ENCODE data around the gene FDX2.
"Not testable (repeated sequence)": the region's sequence is repeated elsewhere in the genome, so short reads cannot be mapped to it uniquely, and the experiment has no call there.

Gene FDX2

DNA sequence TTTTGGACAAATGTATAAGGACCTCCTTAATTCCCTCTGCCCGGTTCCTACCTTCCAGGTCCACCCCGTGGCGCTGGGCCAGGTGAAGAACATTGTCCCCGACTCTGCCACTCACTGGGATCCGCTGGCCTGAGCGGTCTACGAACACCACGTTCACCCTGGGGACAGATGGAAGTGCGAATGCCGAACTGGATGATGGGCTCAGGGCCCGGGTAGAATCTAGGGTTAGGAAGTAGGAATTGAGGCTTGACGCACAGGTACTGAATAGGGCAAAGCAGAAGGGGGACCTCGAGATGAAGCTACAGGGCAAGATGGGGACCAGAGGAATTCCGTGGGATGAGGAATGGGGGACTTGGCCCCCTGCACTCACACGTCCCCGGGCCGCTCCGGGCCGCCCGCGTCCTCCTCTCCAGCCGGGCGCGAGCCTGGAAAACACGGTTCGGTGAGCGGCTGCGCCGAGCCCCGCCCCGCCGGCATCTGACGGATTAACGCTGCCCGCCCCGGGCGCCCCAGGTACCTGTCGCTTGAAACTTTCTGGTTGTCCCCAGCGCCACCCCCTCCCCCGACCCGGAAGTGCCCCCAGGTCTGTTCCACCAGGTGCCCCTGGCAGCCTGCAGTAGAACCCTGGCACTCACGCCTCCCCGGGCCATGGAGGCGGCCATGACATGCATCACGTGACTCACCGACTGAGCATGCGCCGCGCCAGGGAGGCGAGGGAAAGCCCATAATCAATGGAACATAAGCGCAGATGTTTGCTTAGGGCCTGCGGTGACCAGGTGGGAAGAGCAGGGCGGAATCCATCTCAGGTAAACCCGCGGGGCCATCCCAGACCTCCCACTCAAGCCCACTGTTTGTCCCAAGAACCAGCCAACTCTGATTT lies at the start of gene FDX2:
TSS of gene FDX2 (minus strand) at position 681 of the 880 bp plus-strand sequence. CDS start at position 662, 19 bp downstream.
- in situ Hi-C loops (cut with HindIII; ENCODE audit: low sequenced_read_pairs), result no loop called here

DNA sequence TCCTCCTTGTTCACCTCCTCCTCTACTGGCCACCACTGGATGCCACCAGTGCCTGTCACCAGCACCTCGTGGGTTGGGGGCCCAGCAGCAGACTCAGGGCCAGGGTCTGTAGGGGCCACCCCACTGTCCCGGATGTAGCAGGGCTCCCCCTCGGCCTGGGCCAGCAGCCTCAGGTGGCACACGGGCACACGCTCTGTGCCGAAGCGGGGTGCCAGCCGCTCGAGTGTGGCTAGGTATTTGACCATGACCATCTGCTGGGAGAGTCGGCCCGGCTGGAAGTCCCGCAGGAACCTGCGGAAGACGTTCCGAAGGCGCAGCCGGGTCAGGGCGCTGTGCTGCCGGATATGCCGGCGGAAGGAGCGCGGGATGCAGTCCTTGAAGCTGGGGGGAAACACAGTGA lies 49.7 kb upstream of the FDX2 start:
- in situ Hi-C loops (cut with HindIII; ENCODE audit: low sequenced_read_pairs), result no loop called here

DNA sequence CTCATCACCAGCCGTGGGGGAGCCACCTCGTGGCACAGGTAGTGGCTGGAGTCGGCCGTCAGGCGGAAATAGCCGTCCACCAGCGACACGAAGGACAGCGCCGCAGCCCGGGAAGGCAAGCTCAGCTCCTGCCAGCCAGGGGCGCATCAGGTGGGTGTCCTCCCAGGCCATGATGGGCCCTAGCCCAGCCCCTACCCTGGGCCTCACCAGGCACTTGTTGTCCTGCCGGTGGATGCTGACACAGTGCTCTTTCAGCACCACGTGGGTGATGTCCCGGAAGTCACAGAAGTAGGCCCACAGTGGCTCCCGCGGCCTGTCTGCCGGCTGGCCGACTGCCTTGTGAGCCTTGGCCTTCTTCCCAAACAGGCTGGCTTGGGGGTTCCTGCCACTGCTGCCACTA lies 48.8 kb upstream of the FDX2 start:
- in situ Hi-C loops (cut with HindIII; ENCODE audit: low sequenced_read_pairs), result no loop called here

DNA sequence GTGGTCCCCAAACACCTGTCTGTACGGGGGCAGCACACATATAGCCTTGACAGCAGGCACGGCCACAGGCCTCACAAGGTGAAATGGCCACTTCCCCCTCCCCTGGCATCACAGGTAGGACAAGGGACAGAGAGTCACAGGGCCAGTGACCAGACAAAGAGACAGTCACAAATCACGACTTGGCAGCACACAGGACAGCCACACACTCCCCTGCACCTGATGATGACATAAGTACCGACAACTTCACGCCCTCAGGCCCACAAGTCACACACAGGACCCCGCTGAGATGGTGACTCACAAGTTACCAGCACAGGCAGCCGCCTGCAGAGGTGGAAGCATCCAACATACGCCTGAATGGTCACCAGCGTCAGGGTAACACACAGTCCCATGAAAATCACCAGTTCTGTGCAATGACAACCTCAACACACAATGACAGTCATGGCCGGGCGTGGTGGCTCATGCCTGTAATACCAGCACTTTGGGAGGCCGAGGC lies 48.0 kb upstream of the FDX2 start:
- in situ Hi-C loops (cut with HindIII; ENCODE audit: low sequenced_read_pairs), result no loop called here

DNA sequence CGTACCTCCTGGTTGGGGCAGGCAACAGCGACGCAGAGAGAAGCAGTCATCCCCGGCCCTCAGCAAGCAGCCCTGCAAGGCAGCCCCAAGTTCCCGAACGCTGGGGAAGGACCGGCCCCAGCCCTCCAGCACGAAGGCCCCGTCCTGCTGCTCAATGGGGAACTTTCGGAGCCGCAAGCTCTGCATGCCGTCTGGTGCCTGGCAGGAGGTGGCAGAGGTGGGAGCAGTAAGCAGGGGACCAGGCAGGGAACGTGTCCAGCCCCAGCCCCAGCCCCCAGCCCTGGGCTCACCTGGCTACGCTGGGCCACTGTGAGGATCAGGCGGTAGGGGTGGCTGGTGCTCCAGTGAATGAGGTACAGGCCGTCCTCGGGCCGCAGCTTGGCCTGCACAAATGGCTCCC lies 46.4 kb upstream of the FDX2 start:
- in situ Hi-C loops (cut with HindIII; ENCODE audit: low sequenced_read_pairs), result no loop called here

DNA sequence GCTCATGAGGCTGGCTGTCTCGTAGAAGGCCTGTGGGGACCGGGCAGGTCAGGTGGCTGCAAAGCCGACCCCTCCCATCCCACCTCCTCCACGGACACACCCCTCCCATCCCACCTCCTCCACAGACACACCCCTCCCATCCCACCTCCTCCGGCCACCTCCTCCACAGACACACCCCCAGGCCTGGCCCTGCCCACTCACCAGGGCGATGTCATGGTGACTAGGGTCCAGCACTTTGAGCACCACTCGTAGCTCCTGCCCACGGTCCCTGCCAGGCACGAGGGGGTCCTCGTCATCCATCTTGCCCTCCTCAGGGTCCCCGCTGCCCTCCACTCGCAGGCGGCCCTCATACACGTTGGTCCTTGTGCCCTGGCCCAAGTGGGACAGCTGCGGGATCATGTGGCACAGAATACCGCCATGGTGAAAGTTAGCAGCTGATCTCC lies 45.8 kb upstream of the FDX2 start:
- in situ Hi-C loops (cut with HindIII; ENCODE audit: low sequenced_read_pairs), result no loop called here

DNA sequence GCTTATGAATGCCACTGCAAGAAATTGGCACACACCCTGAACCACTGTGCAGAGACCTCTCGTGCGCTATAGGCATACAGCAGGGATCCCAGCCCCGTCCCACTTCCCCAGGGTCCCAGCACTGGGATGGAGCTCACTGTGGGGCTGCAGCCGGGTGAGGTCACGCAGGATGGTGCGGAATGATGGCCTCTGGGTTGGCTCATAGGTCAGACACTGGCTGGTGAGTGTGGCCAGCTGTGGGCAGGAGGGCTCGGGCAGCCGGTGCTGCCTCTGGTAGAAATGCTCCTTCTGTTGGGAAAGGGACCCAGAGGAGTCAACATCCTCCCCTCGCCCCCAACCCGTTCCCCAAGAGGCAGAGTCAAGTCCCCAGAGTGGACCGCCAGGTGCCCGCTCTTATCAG lies 40.6 kb upstream of the FDX2 start:
- in situ Hi-C loops (cut with HindIII; ENCODE audit: low sequenced_read_pairs), result no loop called here

DNA sequence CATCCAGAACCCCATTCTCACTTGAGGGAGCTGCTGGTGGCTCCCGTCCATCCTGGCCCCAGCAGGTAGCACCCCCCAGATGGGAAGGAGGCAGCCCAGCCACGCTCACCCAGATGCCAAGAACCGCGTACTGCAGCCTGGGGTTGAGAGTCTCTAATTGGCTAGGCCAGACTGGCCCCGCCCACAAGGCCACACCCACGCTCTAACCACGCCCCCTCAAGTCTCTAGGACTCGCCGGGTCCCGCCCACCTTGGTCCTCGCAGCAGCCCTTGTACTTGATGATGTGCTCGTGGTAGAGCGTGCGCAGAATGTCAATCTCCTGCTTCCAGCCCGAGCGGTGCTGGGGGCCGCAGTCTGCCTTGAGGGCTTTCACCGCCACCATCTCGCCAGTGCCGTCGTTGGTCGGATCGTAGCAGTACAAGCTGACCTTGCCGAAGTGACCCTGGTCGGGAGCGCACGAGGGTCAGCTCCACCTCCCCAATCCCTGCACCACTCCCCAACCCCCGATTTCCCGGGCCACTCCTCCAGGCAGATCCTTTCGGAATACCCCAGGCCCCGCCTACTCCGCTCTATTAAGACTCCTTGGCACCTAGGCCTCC lies 38.1 kb upstream of the FDX2 start:
- in situ Hi-C loops (cut with HindIII; ENCODE audit: low sequenced_read_pairs), result no loop called here

DNA sequence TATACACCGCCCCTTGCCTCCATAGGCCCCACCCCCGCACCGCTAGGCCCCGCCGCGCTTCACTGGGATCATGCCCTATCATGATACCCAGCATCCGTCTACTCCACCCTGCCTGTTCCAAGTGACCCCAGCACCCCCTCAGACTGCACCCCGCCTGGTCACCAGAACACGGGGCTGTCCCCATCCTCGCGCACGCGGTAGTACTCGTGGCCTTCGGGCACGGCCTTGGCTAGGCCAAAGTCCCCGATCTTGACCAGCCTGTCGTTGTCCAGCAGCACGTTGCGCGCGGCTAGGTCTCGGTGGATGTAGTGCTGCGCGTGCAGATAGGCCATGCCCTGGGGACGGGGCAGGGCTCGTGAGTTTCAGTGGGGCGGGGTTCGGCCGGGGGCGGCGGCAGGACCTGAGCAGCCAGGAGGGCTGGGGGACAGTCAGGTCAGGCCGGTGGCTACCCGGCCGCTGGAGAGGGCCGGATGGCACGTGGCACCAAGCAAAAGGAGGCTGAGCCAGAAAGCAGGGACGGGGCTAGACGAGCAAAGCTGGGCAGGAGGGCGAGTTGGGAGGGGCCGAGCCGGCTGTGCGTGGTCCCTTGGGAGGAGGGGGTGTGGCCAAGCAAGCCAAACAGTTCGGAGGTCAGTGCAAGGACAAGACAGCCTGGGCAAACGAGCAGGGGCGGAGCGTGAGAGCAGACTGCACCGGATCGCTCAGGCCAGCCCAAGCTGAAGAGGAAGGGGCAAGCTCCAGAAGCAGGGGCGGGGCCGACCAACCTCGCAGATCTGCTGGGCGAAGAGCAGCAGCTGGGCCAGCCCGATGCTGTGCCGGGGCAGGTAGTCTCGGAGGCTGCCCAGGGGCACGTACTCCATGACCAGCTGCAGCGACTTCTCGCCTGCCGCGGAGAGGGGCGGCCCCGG lies 37.2 kb upstream of the FDX2 start:
- in situ Hi-C loops (cut with HindIII; ENCODE audit: low sequenced_read_pairs), result no loop called here

DNA sequence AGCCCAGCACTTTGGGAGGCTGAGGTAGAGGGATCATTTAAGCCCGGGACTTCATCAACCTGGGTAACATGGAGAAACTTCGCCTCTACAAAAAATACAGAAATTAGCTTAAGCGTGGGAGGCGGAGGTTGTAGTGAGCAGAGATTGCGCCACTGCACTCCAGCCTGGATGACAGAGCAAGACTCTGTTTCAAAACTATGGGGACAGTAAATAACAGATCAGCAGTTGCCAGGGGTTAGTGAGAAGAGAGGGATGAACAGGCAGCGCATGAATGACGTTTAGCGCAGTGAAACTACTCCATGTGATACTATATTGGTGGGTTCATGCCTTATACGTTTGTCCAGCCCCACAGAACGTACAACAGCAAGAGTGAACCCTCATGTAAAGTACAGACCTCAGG lies 30.7 kb upstream of the FDX2 start:
- in situ Hi-C loops (cut with HindIII; ENCODE audit: low sequenced_read_pairs), result no loop called here

DNA sequence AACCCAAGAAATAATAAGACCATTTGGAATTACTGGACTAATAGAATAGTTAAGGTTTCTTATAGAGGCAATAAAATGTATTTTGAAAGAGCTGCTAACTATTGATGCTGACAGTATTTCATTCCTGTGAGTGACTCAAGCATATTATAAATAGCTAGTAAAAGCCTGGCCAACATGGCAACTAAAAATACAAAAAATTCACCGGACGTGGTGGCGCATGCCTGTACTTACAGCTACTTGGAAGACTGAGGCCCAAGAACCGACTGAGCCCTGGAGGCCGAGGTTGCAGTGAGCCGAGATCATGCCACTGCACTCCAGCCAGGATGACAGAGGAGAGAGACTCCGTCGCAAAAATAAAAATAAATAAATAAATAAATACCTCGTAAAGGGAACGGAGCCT lies 29.0 kb upstream of the FDX2 start:
- in situ Hi-C loops (cut with HindIII; ENCODE audit: low sequenced_read_pairs), result no loop called here

DNA sequence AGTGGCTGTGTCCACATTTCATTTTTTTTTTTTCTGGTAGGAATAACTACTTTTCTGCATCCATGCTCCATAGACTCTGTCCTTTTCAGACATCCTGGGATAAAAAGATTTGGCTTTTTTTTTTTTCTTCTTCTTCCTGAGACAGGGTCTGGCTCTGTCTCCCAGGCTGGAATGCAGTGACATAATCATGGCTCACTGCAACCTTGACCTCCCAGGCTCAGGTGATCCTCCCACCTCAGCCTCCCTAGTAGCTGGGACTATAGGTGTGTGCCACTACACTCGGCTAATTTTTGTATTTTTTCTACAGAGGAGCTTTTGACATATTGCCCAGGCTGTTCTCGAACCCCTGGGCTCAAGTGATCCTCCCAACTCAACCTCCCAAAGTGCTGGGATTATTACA lies 27.7 kb upstream of the FDX2 start:
- in situ Hi-C loops (cut with HindIII; ENCODE audit: low sequenced_read_pairs), result no loop called here

DNA sequence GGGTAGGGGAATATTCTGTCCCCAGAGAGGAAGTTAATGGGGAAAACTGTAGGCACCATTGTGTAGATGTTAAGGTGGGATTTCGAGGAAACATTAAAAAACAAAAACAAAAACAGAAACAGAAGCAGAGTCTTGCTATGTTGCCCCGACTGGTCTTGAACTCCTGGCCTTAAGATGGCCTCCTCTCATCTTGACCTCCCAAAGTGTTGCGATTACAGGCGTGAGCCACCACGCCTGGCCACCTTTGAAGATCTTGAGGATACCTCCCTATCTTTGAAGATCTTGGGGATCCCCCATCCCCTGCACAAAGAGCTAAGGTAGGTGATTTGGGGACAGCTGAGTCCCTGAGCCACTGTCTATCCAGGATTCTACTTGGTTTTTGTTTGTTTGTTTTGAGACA lies 24.2 kb upstream of the FDX2 start:
- in situ Hi-C loops (cut with HindIII; ENCODE audit: low sequenced_read_pairs), result no loop called here

DNA sequence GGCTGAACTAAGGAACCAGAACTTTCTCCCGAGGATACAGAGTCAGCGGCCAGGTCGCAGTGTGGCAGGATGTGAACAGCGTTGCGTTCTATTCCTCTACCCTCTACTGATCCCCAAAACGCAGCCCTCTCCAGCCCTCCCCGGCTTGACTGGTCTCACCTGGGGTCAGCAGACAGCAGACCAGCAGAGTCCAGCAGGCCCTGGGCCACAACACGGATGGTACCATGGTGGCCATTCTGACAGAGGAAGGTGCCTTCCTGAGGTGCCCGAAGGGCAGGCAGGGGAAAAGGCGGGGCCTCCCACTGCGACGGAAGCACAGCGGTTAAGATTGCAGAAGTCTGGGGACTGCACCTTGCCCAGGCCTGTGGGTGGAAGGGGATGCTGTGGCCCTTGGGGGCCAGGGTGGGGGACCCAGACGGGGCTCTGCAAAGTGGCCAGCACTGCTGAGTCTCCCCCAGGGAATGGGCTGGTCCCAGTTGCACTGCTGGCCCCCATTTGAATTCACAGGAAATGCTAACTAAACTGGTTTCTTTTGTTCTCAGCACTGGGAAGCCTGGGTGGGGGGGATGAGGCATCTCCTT lies 23.7 kb upstream of the FDX2 start, which contains the start of gene ICAM3:
TSS of gene ICAM3 (minus strand) at position 245 of the 581 bp plus-strand sequence. CDS start at position 235, 10 bp downstream.
- in situ Hi-C loops (cut with HindIII; ENCODE audit: low sequenced_read_pairs), result no loop called here

DNA sequence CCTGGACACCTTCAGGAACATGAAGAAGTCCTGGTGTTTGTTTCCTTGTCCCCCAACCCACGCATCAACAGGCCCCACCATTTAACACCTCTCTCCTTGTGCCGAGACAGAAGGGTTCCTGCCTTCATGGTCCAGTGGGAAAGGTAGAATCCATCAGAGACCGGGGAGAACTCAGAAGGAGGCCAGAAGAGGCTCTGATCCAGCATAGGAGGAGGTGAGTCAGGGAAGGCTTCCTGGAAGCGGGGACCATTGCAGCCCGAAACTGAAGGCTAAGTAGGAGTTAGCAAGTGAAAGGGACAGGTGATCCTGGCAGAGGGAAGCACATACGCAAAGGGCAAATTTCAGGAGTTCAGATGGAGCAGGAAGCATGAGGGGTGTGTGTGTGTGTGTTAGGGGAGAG lies 23.1 kb upstream of the FDX2 start:
- in situ Hi-C loops (cut with HindIII; ENCODE audit: low sequenced_read_pairs), result no loop called here

DNA sequence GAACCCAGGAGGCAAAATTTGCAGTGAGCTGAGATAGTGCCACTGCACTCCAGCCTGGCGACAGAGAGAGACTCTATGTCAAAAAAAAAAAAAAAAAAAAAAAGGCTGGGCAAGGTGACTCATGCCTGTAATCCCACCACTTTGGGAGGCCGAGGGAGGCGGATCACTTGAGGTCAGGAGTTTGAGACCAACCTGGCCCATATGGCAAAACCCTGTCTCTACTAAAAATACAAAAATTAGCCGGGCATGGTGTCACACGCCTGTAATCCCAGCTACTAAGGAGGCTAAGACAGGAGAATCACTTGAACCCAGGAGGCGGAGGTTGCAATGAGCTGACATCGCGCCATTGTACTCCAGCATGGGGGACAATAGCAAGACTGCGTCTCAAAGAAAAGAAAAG lies 20.9 kb upstream of the FDX2 start:
- in situ Hi-C loops (cut with HindIII; ENCODE audit: low sequenced_read_pairs), result not testable (repeated sequence)

DNA sequence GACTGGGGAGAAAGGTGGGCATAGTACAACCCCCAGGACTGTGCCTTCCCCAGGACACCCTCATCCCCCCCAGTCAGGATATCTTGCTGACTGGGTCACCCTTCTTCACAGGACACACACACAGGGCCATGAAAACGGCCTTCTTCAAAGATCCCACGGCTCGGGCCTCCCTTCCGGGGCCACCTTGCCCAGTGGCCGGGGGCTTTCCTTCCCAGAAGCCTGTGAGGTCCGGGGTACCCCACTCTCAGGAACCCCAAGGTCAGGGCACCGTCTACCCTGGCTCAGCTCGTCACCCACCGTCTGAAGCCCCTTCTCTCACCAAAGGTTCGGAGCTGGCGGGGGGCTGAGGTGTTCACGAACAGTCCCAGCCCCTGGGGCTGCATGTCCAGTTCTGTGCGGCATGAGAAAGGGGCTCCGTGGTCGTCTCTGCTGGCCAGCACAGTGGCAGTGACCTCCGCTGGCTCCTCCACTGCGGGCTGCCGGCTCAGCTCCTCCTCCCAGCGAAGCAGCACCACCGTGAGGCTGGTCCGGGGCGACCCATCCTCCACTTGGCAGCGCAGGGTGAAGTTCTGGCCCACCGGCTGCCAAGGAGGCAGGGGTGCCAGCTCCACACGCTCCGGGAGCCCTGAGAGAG lies 19.7 kb upstream of the FDX2 start:
- in situ Hi-C loops (cut with HindIII; ENCODE audit: low sequenced_read_pairs), result no loop called here

DNA sequence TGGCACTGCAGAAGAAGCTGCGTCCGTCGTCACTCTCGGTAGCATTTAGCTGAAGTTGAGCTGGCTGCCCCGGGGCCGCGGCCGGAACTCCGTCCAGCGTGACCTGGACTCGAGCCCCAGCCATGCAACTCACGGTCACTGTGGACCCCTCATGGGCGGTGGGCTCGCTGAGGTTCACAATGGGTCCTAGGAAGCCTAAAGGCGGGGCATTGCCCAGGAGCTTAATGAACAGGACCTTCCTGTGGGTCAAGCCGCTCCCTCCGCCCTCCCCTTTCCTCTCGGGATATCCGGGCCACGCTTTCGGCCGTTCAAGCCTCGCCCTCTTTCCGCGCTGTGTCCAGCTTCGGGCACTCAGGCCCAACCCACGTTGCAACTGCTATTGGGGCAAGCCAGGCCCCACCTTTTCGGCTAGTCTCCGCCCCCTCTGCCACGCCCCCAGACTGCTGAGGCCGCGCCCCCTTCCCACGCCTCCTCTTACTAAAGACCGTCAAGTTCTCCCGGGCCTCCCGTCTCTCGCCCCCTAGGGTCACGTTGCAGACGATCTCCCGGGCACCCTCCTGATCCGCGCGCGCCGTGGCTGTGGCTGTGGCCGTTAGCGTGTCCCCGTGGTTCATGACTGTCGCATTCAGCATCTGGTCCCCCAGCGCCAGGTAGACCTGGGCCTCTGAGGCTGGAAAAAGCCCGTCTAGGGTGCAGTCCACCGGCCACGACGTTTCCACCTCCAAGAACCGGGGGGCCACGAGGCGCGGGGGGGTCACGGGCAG lies 19.0 kb upstream of the FDX2 start:
- in situ Hi-C loops (cut with HindIII; ENCODE audit: low sequenced_read_pairs), result no loop called here

DNA sequence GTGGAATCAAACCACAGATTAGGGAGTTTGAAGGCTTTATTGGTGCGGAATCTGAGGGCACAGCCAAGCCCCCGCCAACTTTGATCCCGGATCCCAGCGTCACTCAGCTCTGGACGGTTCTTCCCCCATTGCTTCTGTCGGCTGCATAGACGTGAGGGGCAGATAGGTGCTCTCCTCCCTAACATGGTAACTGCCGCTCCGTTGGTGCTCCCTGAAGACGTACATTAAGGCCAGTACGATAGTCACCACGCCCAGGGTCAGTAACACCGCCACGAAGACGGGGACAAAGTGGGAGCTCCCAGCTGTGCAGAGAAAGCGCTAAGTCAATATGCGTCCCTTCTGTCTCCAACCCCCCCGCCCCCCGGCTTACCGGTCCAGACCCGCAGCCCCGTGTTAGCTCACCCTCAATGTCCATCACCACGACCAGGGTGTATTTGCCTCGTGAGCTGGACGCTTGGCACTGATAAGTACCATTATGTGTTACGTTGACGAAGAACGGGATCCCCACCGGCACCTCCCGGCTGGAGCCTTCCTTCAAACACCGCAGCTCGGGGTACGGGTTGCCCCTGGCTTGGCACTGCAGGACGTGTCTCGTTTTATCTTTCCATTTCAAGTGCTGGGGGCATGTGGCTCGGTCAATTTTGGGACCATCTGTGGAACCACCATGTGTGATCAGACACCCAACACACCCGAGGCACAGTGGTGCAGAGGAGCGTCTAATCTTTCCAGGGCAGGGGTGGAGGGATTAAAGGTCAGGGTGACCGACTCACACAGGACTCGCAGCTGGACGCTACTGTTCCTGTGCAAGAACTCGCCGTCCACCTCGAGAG lies 18.2 kb upstream of the FDX2 start:
- in situ Hi-C loops (cut with HindIII; ENCODE audit: low sequenced_read_pairs), result no loop called here
